GM12891 (cell line): ENCODE data around the gene CAMTA1.
A peak's percentile ranks its signal among the peaks of the same experiment; 100 is the strongest.

Experiments
- DNase-seq: peaks from one replicate; pipeline ENCODE4 v3.0.0; 2011; ENCODE audit warnings: low spot score; ENCODE audit not compliant: insufficient read length
- FAIRE-seq: peaks from 2 replicates; lab custom pipeline; 2011; peaks lifted over from hg19 to GRCh38; lab: Jason Lieb, UNC
- PAX5 ChIP-seq: IDR thresholded peaks from 2 replicates; pipeline ENCODE4 v1.6.1; 2011; ENCODE audit warnings: low read length, moderate library complexity, mild to moderate bottlenecking; ENCODE audit not compliant: insufficient read depth, severe bottlenecking
- POLR2A ChIP-seq: IDR thresholded peaks from 2 replicates; pipeline ENCODE4 v1.6.1; 2011; ENCODE audit warnings: low read depth, low read length, control low read depth
- POLR2AphosphoS5 ChIP-seq: IDR thresholded peaks from 2 replicates; pipeline ENCODE4 v1.6.1; 2011; ENCODE audit warnings: low read depth, low read length, control low read depth
- POU2F2 ChIP-seq: IDR thresholded peaks from 2 replicates; pipeline ENCODE4 v1.6.1; 2011; ENCODE audit warnings: low read depth, mild to moderate bottlenecking, control low read depth, low read length, moderate library complexity
- SPI1 ChIP-seq: IDR thresholded peaks from 2 replicates; pipeline ENCODE4 v1.6.1; 2011; ENCODE audit warnings: low read depth, low read length, control low read depth
- TAF1 ChIP-seq: IDR thresholded peaks from 2 replicates; pipeline ENCODE4 v1.6.1; 2011; ENCODE audit warnings: low read depth, low read length, control low read depth

Gene CAMTA1

GRCh38 chr1:6779089-6779805 lies 6.0 kb upstream of the CAMTA1 start:
- FAIRE-seq (no peak), DNase-seq (no peak)
- TF ChIP-seq PAX5 (no peak), SPI1 (no peak), POLR2A (no peak), TAF1 (no peak)

GRCh38 chr1:6782151-6782550 lies 3.1 kb upstream of the CAMTA1 start:
- no peak for TF ChIP-seq TAF1
- no peak for TF ChIP-seq PAX5
- no peak for TF ChIP-seq SPI1
- TF ChIP-seq POLR2AphosphoS5 = no peak
- TF ChIP-seq POU2F2 = no peak
- no peak for TF ChIP-seq POLR2A
- FAIRE-seq = no peak
- DNase-seq = no peak

- no peak for DNase-seq
- peak; percentile 23 for FAIRE-seq
- TF ChIP-seq SPI1 (no peak), POLR2A (no peak), POU2F2 (no peak), TAF1 (no peak), POLR2AphosphoS5 (no peak), PAX5 (no peak)
Observed at GRCh38 chr1:6783221-6783620, 2.0 kb upstream of the CAMTA1 start.

GRCh38 chr1:6783936-6784559 lies 1.2 kb upstream of the CAMTA1 start:
- TF ChIP-seq TAF1 (0 out of 2 replicates have a peak, but pooled peaks have one; percentile 61), POU2F2 (0 out of 2 replicates have a peak, but pooled peaks have one; percentile 14), POLR2AphosphoS5 (no peak)
- DNase-seq (no peak), FAIRE-seq (peak; percentile 23)

GRCh38 chr1:6784560-6785317 lies 515 bp upstream of the CAMTA1 start:
- FAIRE-seq = peak; percentile 97
- DNase-seq = peak; percentile 96
- TF ChIP-seq POLR2AphosphoS5 = peak; percentile 57; the same call in 1 of the 2 replicates
- TF ChIP-seq POLR2A = peak; percentile 79
- TF ChIP-seq TAF1 = no peak; the same call in 1 of the 2 replicates

GRCh38 chr1:6785728-6786505 lies 663 bp downstream of the CAMTA1 start:
- DNase-seq (peak; percentile 56), FAIRE-seq (no peak)
- no peak for TF ChIP-seq POU2F2
- no peak for TF ChIP-seq POLR2A
- TF ChIP-seq TAF1 = no peak
- no peak for TF ChIP-seq POLR2AphosphoS5
- TF ChIP-seq PAX5 = no peak
- no peak for TF ChIP-seq SPI1

- DNase-seq = no peak
- TF ChIP-seq TAF1 (no peak), POLR2AphosphoS5 (no peak), SPI1 (no peak), POLR2A (no peak), PAX5 (no peak), POU2F2 (no peak)
- peak; percentile 9 for FAIRE-seq
Observed at GRCh38 chr1:6788946-6789345, 3.7 kb downstream of the CAMTA1 start.

- FAIRE-seq (no peak), DNase-seq (no peak)
- no peak for TF ChIP-seq POU2F2
- no peak for TF ChIP-seq POLR2A
- TF ChIP-seq POLR2AphosphoS5 = no peak
Observed at GRCh38 chr1:6790146-6790545, 4.9 kb downstream of the CAMTA1 start.

GRCh38 chr1:6794164-6794563 lies 8.9 kb downstream of the CAMTA1 start:
- FAIRE-seq = no peak
- no peak for DNase-seq
- TF ChIP-seq SPI1 (no peak), PAX5 (no peak), TAF1 (no peak), POLR2A (no peak), POLR2AphosphoS5 (no peak), POU2F2 (no peak)
